ENCODE data around the gene TYMS. TPM values are rescaled to one million over a fixed set of nuclear protein-coding genes. Genes with fewer than 3 reads are reported as not detected.

The TYMS gene
- total and polyA plus RNA-seq, 12 donors: 0.32 to 19.2 (median 3.8) TPM; not detected in 1

GRCh38 chr18:616380-616995, 41.0 kb upstream of the TYMS start:
- Histone ChIP-seq H3K4me1 (replicated peaks in 1 of 2) (peaks cover 0 to 14% of the 10 kb centered on the region in 2 donors), H3K9me3 (replicated peaks in 1 of 3) (no peaks in the 10 kb centered on the region), H3K36me3 (replicated peaks in 1 of 2) (no peaks in the 10 kb centered on the region), H3K27me3 (no peaks in the 10 kb centered on the region), H3K27ac (no peak overlapping the region), H3K4me3 (no peak overlapping the region)
- no peak for TF ChIP-seq POLR2A (IDR thresholded peaks at IDR 0.05)
- TF ChIP-seq, protein P1, sequence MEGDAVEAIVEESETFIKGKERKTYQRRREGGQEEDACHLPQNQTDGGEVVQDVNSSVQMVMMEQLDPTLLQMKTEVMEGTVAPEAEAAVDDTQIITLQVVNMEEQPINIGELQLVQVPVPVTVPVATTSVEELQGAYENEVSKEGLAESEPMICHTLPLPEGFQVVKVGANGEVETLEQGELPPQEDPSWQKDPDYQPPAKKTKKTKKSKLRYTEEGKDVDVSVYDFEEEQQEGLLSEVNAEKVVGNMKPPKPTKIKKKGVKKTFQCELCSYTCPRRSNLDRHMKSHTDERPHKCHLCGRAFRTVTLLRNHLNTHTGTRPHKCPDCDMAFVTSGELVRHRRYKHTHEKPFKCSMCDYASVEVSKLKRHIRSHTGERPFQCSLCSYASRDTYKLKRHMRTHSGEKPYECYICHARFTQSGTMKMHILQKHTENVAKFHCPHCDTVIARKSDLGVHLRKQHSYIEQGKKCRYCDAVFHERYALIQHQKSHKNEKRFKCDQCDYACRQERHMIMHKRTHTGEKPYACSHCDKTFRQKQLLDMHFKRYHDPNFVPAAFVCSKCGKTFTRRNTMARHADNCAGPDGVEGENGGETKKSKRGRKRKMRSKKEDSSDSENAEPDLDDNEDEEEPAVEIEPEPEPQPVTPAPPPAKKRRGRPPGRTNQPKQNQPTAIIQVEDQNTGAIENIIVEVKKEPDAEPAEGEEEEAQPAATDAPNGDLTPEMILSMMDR (IDR thresholded peaks at IDR 0.05): peak; percentile 41 to 83 (median 72)
- peak in 1 of 7 donors; percentile 19 for DNase-seq
- intact Hi-C loops (cut with DNase I): loop anchor here in 1 of 2 donors (10.0 kb wide), 1 partner anchor 322 kb away; no protein-coding TSS in a partner anchor
- 24 to 27% (median 26%) methylated on average over 4 of the region's 4 CpGs for WGBS, 4 donors

- no peaks in the 10 kb centered on the region for H3K9me3 ChIP-seq (replicated peaks in 1 of 3)
- intact Hi-C loops (cut with DNase I): loop anchor here in 1 of 2 donors (10.0 kb wide), 1 partner anchor 323 kb away; no protein-coding TSS in a partner anchor
- H3K4me3 ChIP-seq: no peak overlapping the region
- no peak for DNase-seq
- whole genome bisulfite sequencing, 4 donors: 59 to 75% (median 74%) methylated on average over 13 of the region's 13 CpGs
- no peaks in the 10 kb centered on the region for H3K27me3 ChIP-seq
- peaks cover 0 to 14% of the 10 kb centered on the region in 2 donors for H3K4me1 ChIP-seq (replicated peaks in 1 of 2)
- TF ChIP-seq, protein P1 (IDR thresholded peaks at IDR 0.05): no peak
- no peak for TF ChIP-seq POLR2A (IDR thresholded peaks at IDR 0.05)
- H3K27ac ChIP-seq: no peak overlapping the region
- H3K36me3 ChIP-seq (replicated peaks in 1 of 2): no peaks in the 10 kb centered on the region
Measured at GRCh38 chr18:617970-618504, 39.4 kb upstream of the TYMS start.

- no peak for DNase-seq
- no peak overlapping the region for H3K27ac ChIP-seq
- no peak overlapping the region for H3K4me3 ChIP-seq
- no peaks in the 10 kb centered on the region for H3K36me3 ChIP-seq (replicated peaks in 1 of 2)
- H3K27me3 ChIP-seq: no peaks in the 10 kb centered on the region
- intact Hi-C loops (cut with DNase I): loop anchor here in 1 of 2 donors (10.0 kb wide), 1 partner anchor 324 kb away; no protein-coding TSS in a partner anchor
- WGBS, 4 donors: 76 to 87% (median 80%) methylated on average over 5 of the region's 5 CpGs
- H3K9me3 ChIP-seq (replicated peaks in 1 of 3): no peaks in the 10 kb centered on the region
- peaks cover 0 to 14% of the 10 kb centered on the region in 2 donors for H3K4me1 ChIP-seq (replicated peaks in 1 of 2)
- TF ChIP-seq, protein P1 (IDR thresholded peaks at IDR 0.05): no peak
- no peak for TF ChIP-seq POLR2A (IDR thresholded peaks at IDR 0.05)
Measured at GRCh38 chr18:618618-619017, 38.8 kb upstream of the TYMS start.

- intact Hi-C loops (cut with DNase I): loop anchor here (10.0 kb wide), 2 partner anchors 103 to 213 kb away; no protein-coding TSS in a partner anchor
- Histone ChIP-seq H3K9me3 (replicated peaks in 1 of 3) (no peaks in the 10 kb centered on the region), H3K36me3 (replicated peaks in 1 of 2) (no peaks in the 10 kb centered on the region), H3K27me3 (no peaks in the 10 kb centered on the region), H3K4me3 (no peak overlapping the region), H3K27ac (no peak overlapping the region), H3K4me1 (replicated peaks in 1 of 2) (peaks cover 0 to 3% of the 10 kb centered on the region in 2 donors)
- WGBS, 4 donors: 39 to 52% (median 48%) methylated on average over 7 of the region's 7 CpGs
- TF ChIP-seq POLR2A (IDR thresholded peaks at IDR 0.05): no peak
- TF ChIP-seq, protein P1 (IDR thresholded peaks at IDR 0.05): no peak
- no peak for DNase-seq
Measured at GRCh38 chr18:621291-622043, 36.0 kb upstream of the TYMS start.
